ENCODE data around the gene SERPINB12. TPM values are rescaled to one million over a fixed set of nuclear protein-coding genes. Genes with fewer than 3 reads are reported as not detected.

The SERPINB12 gene
- total RNA-seq, 2 donors from 2014 or later = not detected

DNA sequence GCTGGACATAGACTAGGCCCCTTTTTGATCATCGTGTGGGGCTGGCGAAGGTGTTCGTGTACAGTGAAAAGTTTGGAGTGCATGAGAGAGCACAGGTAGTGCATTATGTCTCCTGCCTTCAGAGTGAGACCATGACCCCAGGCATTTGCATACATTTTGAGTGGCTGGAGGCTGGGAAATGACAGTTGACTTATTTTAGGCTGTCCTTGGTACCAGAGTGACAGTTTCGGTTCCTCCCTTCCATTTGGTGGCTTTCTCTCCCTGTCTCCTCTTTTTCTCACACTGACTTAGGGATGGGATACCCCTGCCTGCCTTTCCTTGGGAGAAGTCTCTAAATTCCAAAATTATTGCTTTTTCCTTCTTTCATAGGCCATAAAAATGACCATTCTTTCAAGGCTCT, 20.1 kb downstream of the SERPINB12 start:
- no peaks in the 10 kb centered on the region for H3K27me3 ChIP-seq (replicated peaks; ENCODE audit: insufficient read depth)
- ATAC-seq (ENCODE audit: insufficient number of reproducible peaks, low FRiP score, low read depth) (no peak), DNase-seq (ENCODE audit: low spot score) (no peak)
- H3K36me3 ChIP-seq = no peaks in the 10 kb centered on the region
- no peak overlapping the region for H3K4me3 ChIP-seq
- TF ChIP-seq, protein P1, sequence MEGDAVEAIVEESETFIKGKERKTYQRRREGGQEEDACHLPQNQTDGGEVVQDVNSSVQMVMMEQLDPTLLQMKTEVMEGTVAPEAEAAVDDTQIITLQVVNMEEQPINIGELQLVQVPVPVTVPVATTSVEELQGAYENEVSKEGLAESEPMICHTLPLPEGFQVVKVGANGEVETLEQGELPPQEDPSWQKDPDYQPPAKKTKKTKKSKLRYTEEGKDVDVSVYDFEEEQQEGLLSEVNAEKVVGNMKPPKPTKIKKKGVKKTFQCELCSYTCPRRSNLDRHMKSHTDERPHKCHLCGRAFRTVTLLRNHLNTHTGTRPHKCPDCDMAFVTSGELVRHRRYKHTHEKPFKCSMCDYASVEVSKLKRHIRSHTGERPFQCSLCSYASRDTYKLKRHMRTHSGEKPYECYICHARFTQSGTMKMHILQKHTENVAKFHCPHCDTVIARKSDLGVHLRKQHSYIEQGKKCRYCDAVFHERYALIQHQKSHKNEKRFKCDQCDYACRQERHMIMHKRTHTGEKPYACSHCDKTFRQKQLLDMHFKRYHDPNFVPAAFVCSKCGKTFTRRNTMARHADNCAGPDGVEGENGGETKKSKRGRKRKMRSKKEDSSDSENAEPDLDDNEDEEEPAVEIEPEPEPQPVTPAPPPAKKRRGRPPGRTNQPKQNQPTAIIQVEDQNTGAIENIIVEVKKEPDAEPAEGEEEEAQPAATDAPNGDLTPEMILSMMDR (IDR thresholded peaks at IDR 0.05) = no peak
- H3K4me1 ChIP-seq (ENCODE audit: control insufficient read depth in 1 of 2, low read depth in 2 of 2) = no peaks in the 10 kb centered on the region
- no peaks in the 10 kb centered on the region for H3K9me3 ChIP-seq
- H3K27ac ChIP-seq = no peak overlapping the region

DNA sequence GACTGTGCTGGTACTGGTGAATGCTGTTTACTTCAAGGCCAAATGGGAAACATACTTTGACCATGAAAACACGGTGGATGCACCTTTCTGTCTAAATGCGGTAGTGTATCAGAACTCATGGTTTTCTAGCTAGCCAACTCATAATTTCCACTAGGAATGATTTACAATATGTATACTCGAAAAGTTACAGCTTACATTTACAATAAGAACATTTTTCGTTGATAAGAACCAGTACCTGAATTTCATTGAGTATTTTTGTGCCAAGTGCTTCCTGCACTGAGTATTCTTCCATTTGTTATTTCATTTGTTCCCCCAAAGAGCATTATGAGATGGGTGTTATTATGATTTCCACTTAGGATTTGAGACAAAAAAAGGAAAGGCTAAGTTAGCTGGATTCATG, 21.9 kb downstream of the SERPINB12 start:
- DNase-seq (ENCODE audit: low spot score) (no peak), ATAC-seq (ENCODE audit: insufficient number of reproducible peaks, low FRiP score, low read depth) (no peak)
- Histone ChIP-seq H3K4me3 (no peak overlapping the region), H3K27ac (no peak overlapping the region), H3K4me1 (ENCODE audit: control insufficient read depth in 1 of 2, low read depth in 2 of 2) (no peaks in the 10 kb centered on the region), H3K27me3 (replicated peaks; ENCODE audit: insufficient read depth) (no peaks in the 10 kb centered on the region), H3K36me3 (no peaks in the 10 kb centered on the region), H3K9me3 (no peaks in the 10 kb centered on the region)
- TF ChIP-seq, protein P1 (IDR thresholded peaks at IDR 0.05) = no peak

DNA sequence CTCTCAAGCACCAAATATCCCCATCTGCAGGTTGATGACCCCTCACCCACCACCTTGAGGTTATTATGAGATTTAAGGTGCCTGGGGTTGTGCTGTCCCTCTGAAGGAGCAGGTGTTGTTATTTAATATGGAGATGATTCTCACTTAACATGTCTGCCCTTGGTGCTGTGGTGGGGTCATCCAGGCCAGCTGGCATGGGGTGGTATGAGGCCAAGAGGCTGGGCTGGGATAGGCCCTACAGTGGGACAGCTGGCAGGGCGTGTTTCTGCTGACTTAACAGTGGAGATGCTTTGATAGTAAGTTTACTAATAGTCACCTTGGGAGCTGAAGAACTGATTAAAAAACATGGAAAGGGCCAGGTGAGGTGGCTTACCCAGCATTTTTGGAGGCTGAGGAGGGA, 22.4 kb downstream of the SERPINB12 start:
- no peak for DNase-seq (ENCODE audit: low spot score)
- Histone ChIP-seq H3K27ac (no peak overlapping the region), H3K4me3 (no peak overlapping the region), H3K27me3 (replicated peaks; ENCODE audit: insufficient read depth) (no peaks in the 10 kb centered on the region), H3K4me1 (ENCODE audit: control insufficient read depth in 1 of 2, low read depth in 2 of 2) (no peaks in the 10 kb centered on the region), H3K36me3 (no peaks in the 10 kb centered on the region), H3K9me3 (no peaks in the 10 kb centered on the region)
- ATAC-seq (ENCODE audit: insufficient number of reproducible peaks, low FRiP score, low read depth) = no peak
- TF ChIP-seq, protein P1 (IDR thresholded peaks at IDR 0.05) = no peak

DNA sequence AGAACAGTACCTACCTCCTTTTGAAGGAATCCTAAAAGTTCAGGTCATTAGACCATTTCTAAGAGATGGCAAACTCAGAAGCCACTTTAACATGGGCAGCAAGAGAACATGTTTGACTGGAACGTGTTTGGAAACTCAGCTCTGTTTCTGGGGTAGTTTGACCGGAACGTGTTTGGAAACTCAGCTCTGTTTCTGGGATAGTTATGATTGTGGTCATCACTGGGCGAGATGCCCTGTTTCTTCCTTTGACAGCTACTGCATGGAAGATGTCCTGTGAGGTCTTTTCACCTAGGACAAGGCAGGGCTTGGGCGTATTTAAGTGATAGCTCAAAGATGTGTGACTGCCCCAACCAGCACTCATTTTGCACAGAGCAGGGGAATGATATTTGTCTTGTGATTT, 25.1 kb downstream of the SERPINB12 start:
- no peaks in the 10 kb centered on the region for H3K4me1 ChIP-seq (ENCODE audit: control insufficient read depth in 1 of 2, low read depth in 2 of 2)
- H3K9me3 ChIP-seq = no peaks in the 10 kb centered on the region
- TF ChIP-seq, protein P1 (IDR thresholded peaks at IDR 0.05) = no peak
- H3K4me3 ChIP-seq = no peak overlapping the region
- no peak overlapping the region for H3K27ac ChIP-seq
- H3K27me3 ChIP-seq (replicated peaks; ENCODE audit: insufficient read depth) = no peaks in the 10 kb centered on the region
- no peak for DNase-seq (ENCODE audit: low spot score)
- ATAC-seq (ENCODE audit: insufficient number of reproducible peaks, low FRiP score, low read depth) = no peak
- no peaks in the 10 kb centered on the region for H3K36me3 ChIP-seq

DNA sequence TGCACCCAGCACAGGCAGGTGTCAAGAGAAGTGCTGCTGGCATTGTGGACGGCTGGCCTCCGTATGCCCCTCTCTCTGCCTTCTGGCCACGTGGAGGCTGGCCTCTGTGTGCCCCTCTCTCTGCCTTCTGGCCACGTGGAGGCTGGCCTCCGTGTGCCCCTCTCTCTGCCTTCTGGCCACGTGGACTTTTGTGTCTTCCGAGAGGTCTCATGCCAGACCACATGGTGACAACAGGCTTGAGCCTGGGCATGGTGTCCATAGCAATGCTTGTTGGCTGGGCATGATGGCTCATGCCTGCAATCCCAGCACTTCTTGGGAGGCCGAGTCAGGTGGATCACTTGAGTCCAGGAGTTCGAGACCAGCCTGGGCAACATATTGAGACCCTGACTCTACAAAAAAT, 25.7 kb downstream of the SERPINB12 start:
- H3K27me3 ChIP-seq (replicated peaks; ENCODE audit: insufficient read depth) = no peaks in the 10 kb centered on the region
- H3K36me3 ChIP-seq = no peaks in the 10 kb centered on the region
- ATAC-seq (ENCODE audit: insufficient number of reproducible peaks, low FRiP score, low read depth) (no peak), DNase-seq (ENCODE audit: low spot score) (no peak)
- H3K27ac ChIP-seq = no peak overlapping the region
- H3K4me3 ChIP-seq = no peak overlapping the region
- no peaks in the 10 kb centered on the region for H3K4me1 ChIP-seq (ENCODE audit: control insufficient read depth in 1 of 2, low read depth in 2 of 2)
- H3K9me3 ChIP-seq = no peaks in the 10 kb centered on the region
- TF ChIP-seq, protein P1 (IDR thresholded peaks at IDR 0.05) = no peak
